Endodermal cell (in vitro differentiated cells): ENCODE measurements around the gene DENND1A. TPM values are rescaled to one million over a fixed set of nuclear protein-coding genes. Genes with fewer than 3 reads are reported as not detected.

Experiments
- DNase-seq: peaks from one replicate; pipeline ENCODE4 v3.0.0-alpha.2; 2017
- H3K27ac ChIP-seq: 2 replicates; pipeline ENCODE4 v1.5.1; 2013; ENCODE audit warnings: mild to moderate bottlenecking, low read depth, low read length, moderate library complexity
- H3K27me3 ChIP-seq: 2 replicates; pipeline ENCODE4 v1.6.1; 2013; ENCODE audit warnings: mild to moderate bottlenecking, low read length, moderate library complexity; ENCODE audit not compliant: insufficient read depth, control insufficient read depth, poor library complexity, severe bottlenecking
- H3K36me3 ChIP-seq: 2 replicates; pipeline ENCODE4 v1.7.0; 2013; ENCODE audit warnings: mild to moderate bottlenecking, low read length, moderate library complexity; ENCODE audit not compliant: control insufficient read depth, insufficient read depth
- H3K4me1 ChIP-seq: one replicate; pipeline ENCODE4 v1.7.0; 2013; ENCODE audit warnings: low read length; ENCODE audit not compliant: control insufficient read depth, insufficient read depth
- H3K4me3 ChIP-seq: 2 replicates; pipeline ENCODE4 v1.5.1; 2013; ENCODE audit warnings: mild to moderate bottlenecking, low read length, moderate library complexity
- H3K9ac ChIP-seq: 2 replicates; pipeline ENCODE4 v1.6.1; 2013; ENCODE audit warnings: mild to moderate bottlenecking, low read length, moderate library complexity; ENCODE audit not compliant: poor library complexity, severe bottlenecking; ENCODE audit errors: extremely low read depth
- H3K9me3 ChIP-seq: 2 replicates; pipeline ENCODE4 v1.6.1; 2013; ENCODE audit warnings: mild to moderate bottlenecking, low read length, moderate library complexity; ENCODE audit not compliant: control insufficient read depth
- H3K27ac Mint-ChIP-seq: 2 replicates; pipeline ENCODE4 v1.8.0; 2020; ENCODE audit warnings: mixed read lengths
- H3K27me3 Mint-ChIP-seq: 2 replicates; pipeline ENCODE4 v1.8.0; 2021; ENCODE audit warnings: mild to moderate bottlenecking, mixed read lengths; ENCODE audit not compliant: insufficient read depth
- H3K36me3 Mint-ChIP-seq: 2 replicates; pipeline ENCODE4 v1.8.0; 2020; ENCODE audit warnings: low read depth, mixed read lengths
- H3K4me1 Mint-ChIP-seq: 2 replicates; pipeline ENCODE4 v1.8.0; 2020; ENCODE audit warnings: mixed read lengths
- H3K4me3 Mint-ChIP-seq: 2 replicates; pipeline ENCODE4 v1.8.0; 2020; ENCODE audit warnings: mild to moderate bottlenecking, moderate library complexity, mixed read lengths
- H3K9me3 Mint-ChIP-seq: 2 replicates; pipeline ENCODE4 v1.8.0; 2020; ENCODE audit warnings: mild to moderate bottlenecking, mixed read lengths
- CTCF ChIP-seq: fragments of 200-600 bp; sonication (generic); conservative IDR thresholded peaks from 2 replicates; pipeline ENCODE4 v1.5.0; 2021; ENCODE audit warnings: antibody characterized with exemption, mild to moderate bottlenecking
- WGBS, 2 experiments: methylation state at CpG; one replicate each; pipeline versions ENCODE4 v1.1.5 to v1.1.7; 2013; ENCODE audit warnings: missing lambda C conversion rate in 2 of 2, mixed read lengths in 1 of 2; ENCODE audit not compliant: insufficient coverage in 1 of 2, insufficient read length in 1 of 2; 5-methylcytosine and 5-hydroxymethylcytosine counted together
- total RNA-seq, 2 donors: library from RNA; stranded (reverse); fragmentation: NEBNext Ultra II Directional in 1 of 2; extraction: Animal tissue kit (Norgen Biotek cat#: 25700) in 1 of 2; gene quantifications; 2 replicates in 1 of 2; 3 replicates in 1 of 2; pipeline ENCODE4 v1.2.1, GENCODE V29; 2021

DENND1A gene
- total RNA-seq, 2 donors from 2014 or later, result 29.5 to 38.4 TPM

GRCh38 chr9:123364241-123364824 is 565.6 kb downstream of the DENND1A start:
- Mint-ChIP-seq H3K4me1 (peaks cover 21% of the 10 kb centered on the region), H3K27me3 (peaks cover 49% of the 10 kb centered on the region), H3K36me3 (no peaks in the 10 kb centered on the region), H3K27ac (no peak overlapping the region), H3K9me3 (no peaks in the 10 kb centered on the region), H3K4me3 (no peak overlapping the region)
- Histone ChIP-seq H3K36me3 (no peaks in the 10 kb centered on the region), H3K9ac (no peak overlapping the region), H3K27ac (peak overlapping the region; percentile 42), H3K9me3 (no peaks in the 10 kb centered on the region), H3K4me3 (no peak overlapping the region), H3K27me3 (no peaks in the 10 kb centered on the region), H3K4me1 (peaks cover 16% of the 10 kb centered on the region)
- TF ChIP-seq CTCF, result no peak
- no peak for DNase-seq
- WGBS, 2 experiments, result 64 to 90% methylated on average over 2 to 10 of the region's 11 CpGs

GRCh38 chr9:123362856-123363255 is 567.1 kb downstream of the DENND1A start:
- no peak for TF ChIP-seq CTCF
- Histone ChIP-seq H3K27ac (no peak overlapping the region), H3K36me3 (no peaks in the 10 kb centered on the region), H3K4me1 (peaks cover 25% of the 10 kb centered on the region), H3K9ac (no peak overlapping the region), H3K27me3 (no peaks in the 10 kb centered on the region), H3K4me3 (no peak overlapping the region), H3K9me3 (no peaks in the 10 kb centered on the region)
- Mint-ChIP-seq H3K27ac (no peak overlapping the region), H3K4me1 (peaks cover 33% of the 10 kb centered on the region), H3K9me3 (no peaks in the 10 kb centered on the region), H3K27me3 (peaks cover 38% of the 10 kb centered on the region), H3K4me3 (no peak overlapping the region), H3K36me3 (no peaks in the 10 kb centered on the region)
- DNase-seq, result no peak
- WGBS, 2 experiments, result 91 to 94% methylated on average over 17 to 23 of the region's 23 CpGs

- Mint-ChIP-seq H3K36me3 (no peaks in the 10 kb centered on the region), H3K27me3 (peaks cover 31% of the 10 kb centered on the region), H3K4me1 (peaks cover 36% of the 10 kb centered on the region), H3K4me3 (no peak overlapping the region), H3K9me3 (no peaks in the 10 kb centered on the region), H3K27ac (peak overlapping the region; percentile 72)
- Histone ChIP-seq H3K4me1 (peaks cover 26% of the 10 kb centered on the region), H3K27me3 (no peaks in the 10 kb centered on the region), H3K9me3 (no peaks in the 10 kb centered on the region), H3K36me3 (no peaks in the 10 kb centered on the region), H3K27ac (peak overlapping the region; percentile 1), H3K9ac (no peak overlapping the region), H3K4me3 (no peak overlapping the region)
- no peak for TF ChIP-seq CTCF
- 81 to 82% methylated on average over 7 to 11 of the region's 11 CpGs for WGBS, 2 experiments
- DNase-seq, result no peak
Measured at GRCh38 chr9:123361731-123362510, 568.0 kb downstream of the DENND1A start.
